Measurements from ENCODE around the gene UBALD1. TPM values are rescaled to one million over a fixed set of nuclear protein-coding genes. Genes with fewer than 3 reads are reported as not detected.

The UBALD1 gene
- total RNA-seq, 4 donors from 2014 or later: 9.3 to 21.4 (median 10.9) TPM

DNA sequence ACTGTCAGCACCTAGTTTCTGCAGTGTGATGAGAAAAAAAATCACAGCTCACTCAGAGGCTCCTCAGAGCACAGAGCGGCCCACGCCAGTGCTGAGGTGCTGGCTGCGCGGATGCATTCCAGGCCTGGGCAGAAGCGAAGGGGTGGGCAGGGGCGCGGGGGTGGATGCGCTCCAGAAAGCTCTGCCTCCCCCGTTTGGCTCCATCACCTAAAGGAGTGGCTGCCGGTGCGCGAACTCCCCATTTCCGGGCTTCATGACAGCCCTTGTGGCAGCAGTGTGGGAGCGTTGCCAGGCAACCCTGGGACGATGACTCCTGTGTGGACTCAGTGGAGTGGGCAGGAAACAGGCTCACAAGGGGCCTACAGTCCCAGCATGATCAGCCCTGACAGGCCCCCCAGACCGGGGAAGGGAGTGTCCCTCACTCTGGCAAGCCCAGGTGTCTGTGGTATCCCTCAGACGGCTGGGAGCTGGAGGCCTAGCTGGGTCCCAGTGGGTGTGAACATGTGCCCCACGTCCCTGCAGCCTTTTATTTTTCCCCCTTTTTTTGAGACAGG lies 45.8 kb upstream of the UBALD1 start:
- WGBS, 2 donors: 5 to 16% methylated on average over 6 to 7 of the region's 18 CpGs
- Histone ChIP-seq H3K4me3 (replicated peaks in 1 of 3) (no peak overlapping the region), H3K36me3 (peaks cover 14 to 20% of the 10 kb centered on the region in 2 donors), H3K4me1 (peaks cover 37 to 49% of the 10 kb centered on the region in 2 donors), H3K27me3 (no peaks in the 10 kb centered on the region), H3K27ac (peak overlapping the region; percentile 61 to 91 (median 71)), H3K9me3 (no peaks in the 10 kb centered on the region)
- intact Hi-C loops (cut with DNase I): no loop called here
- peak; percentile 99 to 100 for DNase-seq
- TF ChIP-seq CTCF (IDR thresholded peaks at IDR 0.05) (no peak), POLR2A (IDR thresholded peaks at IDR 0.05) (no peak)

- Histone ChIP-seq H3K36me3 (peaks cover 16 to 20% of the 10 kb centered on the region in 2 donors), H3K27ac (peak overlapping the region; percentile 56 to 71 (median 56)), H3K4me3 (replicated peaks in 1 of 3) (no peak overlapping the region), H3K4me1 (peaks cover 40 to 50% of the 10 kb centered on the region in 2 donors), H3K27me3 (no peaks in the 10 kb centered on the region), H3K9me3 (no peaks in the 10 kb centered on the region)
- DNase-seq: no peak
- no peak for TF ChIP-seq CTCF (IDR thresholded peaks at IDR 0.05)
- no peak for TF ChIP-seq POLR2A (IDR thresholded peaks at IDR 0.05)
- WGBS, 2 donors: 82 to 86% methylated on average over 21 to 23 of the region's 29 CpGs
- intact Hi-C loops (cut with DNase I): no loop called here
Observed at GRCh38 chr16:4659363-4660353, 45.0 kb upstream of the UBALD1 start.

DNA sequence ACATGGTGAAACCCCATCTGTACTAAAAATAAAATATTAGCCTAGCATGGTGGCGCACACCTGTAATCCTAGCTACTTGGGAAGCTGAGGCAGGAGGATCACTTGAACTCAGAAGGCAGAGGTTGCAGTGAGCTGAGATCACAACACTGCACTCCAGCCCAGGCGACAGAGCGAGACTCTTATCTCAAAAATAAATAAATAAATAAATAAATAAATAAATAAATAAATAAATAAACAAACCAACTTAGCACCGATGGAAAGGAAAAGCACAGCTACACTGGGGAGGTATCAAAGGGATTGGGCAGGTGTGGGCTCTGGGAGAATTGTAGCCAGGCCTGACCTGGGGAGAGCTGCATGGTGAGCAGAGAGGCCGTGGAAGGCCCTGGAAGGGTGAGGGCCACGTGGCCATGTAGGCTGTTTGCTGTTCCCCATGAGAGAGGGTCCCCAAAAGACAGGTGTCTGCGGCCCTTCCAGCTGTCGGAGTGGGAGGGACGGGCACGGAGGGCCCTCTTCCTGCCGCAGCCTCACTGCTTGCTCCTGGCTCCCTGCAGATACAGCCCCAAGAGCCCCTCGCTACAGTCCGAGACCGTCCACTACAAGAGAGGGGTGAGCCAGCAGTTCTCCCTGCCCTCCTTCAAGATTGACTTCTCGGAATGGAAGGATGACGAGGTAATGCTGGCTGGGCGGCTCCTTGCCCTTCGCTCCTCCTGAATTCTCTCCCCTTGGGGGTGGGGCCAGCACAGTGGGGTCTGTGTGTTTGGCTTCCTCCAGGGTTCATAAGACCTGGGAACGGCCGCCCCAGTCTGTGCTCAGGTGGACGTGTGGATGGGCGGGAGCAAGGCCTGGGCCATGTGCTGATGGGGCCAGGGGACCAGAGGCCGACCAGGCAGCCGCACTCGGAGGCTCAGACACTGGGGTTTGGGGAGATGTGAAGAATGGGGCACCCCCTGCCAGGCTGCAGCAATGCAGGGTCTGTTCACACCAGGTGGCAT lies 42.3 kb upstream of the UBALD1 start:
- no peak overlapping the region for H3K27ac ChIP-seq
- no peaks in the 10 kb centered on the region for H3K9me3 ChIP-seq
- no peak for DNase-seq
- H3K27me3 ChIP-seq: no peaks in the 10 kb centered on the region
- intact Hi-C loops (cut with DNase I): no loop called here
- no peak overlapping the region for H3K4me3 ChIP-seq (replicated peaks in 1 of 3)
- peaks cover 16 to 27% of the 10 kb centered on the region in 2 donors for H3K36me3 ChIP-seq
- TF ChIP-seq POLR2A (IDR thresholded peaks at IDR 0.05) (no peak), CTCF (IDR thresholded peaks at IDR 0.05) (no peak)
- peaks cover 59 to 67% of the 10 kb centered on the region in 2 donors for H3K4me1 ChIP-seq
- WGBS, 2 donors: 92 to 96% methylated on average over 20 to 24 of the region's 25 CpGs

DNA sequence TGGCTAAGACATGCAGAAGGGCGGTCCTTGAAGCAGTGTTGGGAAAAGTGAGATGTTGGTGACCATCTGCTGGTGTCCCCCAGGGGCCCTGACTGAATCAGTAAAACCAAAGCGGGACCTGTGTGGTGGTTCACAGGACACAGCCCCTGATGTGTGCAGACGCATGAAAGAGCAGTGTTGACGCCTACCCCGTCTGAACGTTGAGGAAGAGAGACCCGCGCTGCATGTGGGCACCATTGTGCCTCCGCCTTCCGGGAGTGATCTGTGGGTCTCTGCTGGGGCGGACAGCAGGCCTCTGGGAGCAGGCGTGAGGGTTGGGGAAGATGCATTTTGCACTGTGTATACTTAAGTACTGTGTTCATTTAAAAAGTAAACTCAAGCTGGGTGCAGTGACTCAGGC lies 41.5 kb upstream of the UBALD1 start:
- no peak overlapping the region for H3K27ac ChIP-seq
- H3K9me3 ChIP-seq: no peaks in the 10 kb centered on the region
- DNase-seq: no peak
- H3K27me3 ChIP-seq: no peaks in the 10 kb centered on the region
- peaks cover 16 to 29% of the 10 kb centered on the region in 2 donors for H3K36me3 ChIP-seq
- peaks cover 53 to 63% of the 10 kb centered on the region in 2 donors for H3K4me1 ChIP-seq
- TF ChIP-seq CTCF (IDR thresholded peaks at IDR 0.05): no peak
- no peak for TF ChIP-seq POLR2A (IDR thresholded peaks at IDR 0.05)
- WGBS, 2 donors: 94 to 95% methylated on average over 12 of the region's 12 CpGs
- no peak overlapping the region for H3K4me3 ChIP-seq (replicated peaks in 1 of 3)
- intact Hi-C loops (cut with DNase I): no loop called here

Measured in thyroid gland (tissue), 4 donors.